Stimulated activated naive CD8-positive, alpha-beta T cell treated with anti-CD3 and anti-CD28 coated beads, Interleukin-15, Interleukin-2, amounts not matched to agents 100 U/mL and 50 U/mL, for 24 hours (primary cell): ENCODE measurements around the gene CDC40.
"Not testable (repeated sequence)": the region's sequence is repeated elsewhere in the genome, so short reads cannot be mapped to it uniquely, and the experiment has no call there.

Experiments
- ATAC-seq: fragments of 150-1000 bp; cut with Tn5 transposase; one replicate; pipeline ENCODE4 v1.10.0; 2021
- DNase-seq: peaks from one replicate; pipeline ENCODE4 v3.0.0; 2021

Gene CDC40

GRCh38 chr6:110271732-110272022 lies 91.5 kb downstream of the CDC40 start:
- ATAC-seq (no peak), DNase-seq (no peak)

- not testable (repeated sequence) for DNase-seq, ATAC-seq
Measured at GRCh38 chr6:110272781-110273180, 92.6 kb downstream of the CDC40 start.

DNA sequence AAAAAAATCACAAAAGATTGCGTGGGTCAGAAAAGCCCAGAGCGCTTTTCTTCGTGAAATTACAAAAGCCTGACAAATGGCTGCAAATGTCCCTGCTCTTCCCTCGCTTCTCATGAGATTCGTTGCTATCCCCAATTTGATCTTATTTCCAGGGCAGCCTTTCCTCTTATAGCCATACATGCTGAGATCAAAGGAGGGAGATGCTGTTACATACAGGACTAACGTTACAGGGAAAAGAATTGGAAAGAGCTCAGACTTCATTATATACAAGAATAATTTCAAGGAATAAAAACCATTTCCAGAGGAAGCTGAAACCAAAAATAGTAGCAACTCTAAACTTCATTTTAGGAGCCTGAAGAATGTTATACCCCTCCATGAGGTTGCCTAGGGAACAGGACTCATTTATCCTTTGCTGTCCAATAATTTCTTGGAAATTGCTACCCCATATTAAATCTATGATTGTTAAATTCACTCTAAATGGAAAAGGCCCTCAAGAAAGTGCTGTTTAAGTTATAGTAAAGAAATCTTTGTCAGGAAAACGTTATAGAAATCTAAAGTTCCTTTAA lies 97.0 kb downstream of the CDC40 start:
- ATAC-seq (no peak), DNase-seq (no peak)
